GM12878 (cell line): ENCODE measurements around the gene SLC6A12. TPM values are rescaled to one million over a fixed set of nuclear protein-coding genes. Genes with fewer than 3 reads are reported as not detected.

Experiments used
- ATAC-seq: fragments of 200-7000 bp; cut with Tn5 transposase; 3 replicates; pipeline ENCODE4 v1.9.1; 2020; ENCODE audit warnings: mild to moderate bottlenecking, moderate library complexity
- BruUV-seq: library from RNA; stranded (reverse); fragments of 400-500 nt; replicated peaks from 2 replicates; lab custom pipeline; 2021; lab: Mats Ljungman, UMichigan
- CTCF ChIA-PET: fragments of 300-600 bp; sonication (Branson Sonifier 250); formaldehyde crosslinking; extraction: SDS; loops from one replicate; lab custom pipeline; 2021; ENCODE audit warnings: inconsistent platforms; lab: Yijun Ruan, JAX
- POLR2A ChIA-PET: fragments of 350-600 bp; formaldehyde crosslinking; extraction: SDS; loops from one replicate; lab custom pipeline; 2021; ENCODE audit warnings: inconsistent platforms; lab: Charles Lee
- RAD21 ChIA-PET: fragments of 300-600 bp; sonication (Branson Sonifier 250); formaldehyde crosslinking; loops from one replicate; lab custom pipeline; 2023; ENCODE audit warnings: antibody characterized with exemption; ENCODE audit not compliant: unreplicated experiment; lab: Charles Lee
- SMC1A ChIA-PET: fragments of 300-600 bp; sonication (Branson Sonifier 250); formaldehyde crosslinking; loops from one replicate; lab custom pipeline; 2023; ENCODE audit not compliant: unreplicated experiment, uncharacterized antibody; lab: Charles Lee
- DNase-seq: peaks from one replicate; pipeline ENCODE4 v3.0.0-alpha.2; 2011; ENCODE audit warnings: low read depth, low spot score
- FAIRE-seq: peaks from 3 replicates; lab custom pipeline; 2011; peaks lifted over from hg19 to GRCh38; lab: Jason Lieb, UNC
- H2AFZ ChIP-seq: 2 replicates; pipeline ENCODE4 v1.6.0; 2011; ENCODE audit warnings: low read depth, low read length, control low read depth; ENCODE audit not compliant: control insufficient read depth
- H3K27ac ChIP-seq: 2 replicates; pipeline ENCODE4 v1.5.1; 2011; ENCODE audit warnings: control low read depth; ENCODE audit not compliant: control insufficient read depth, insufficient read depth
- H3K27me3 ChIP-seq, 2 experiments: replicated peaks in 1 of 2; 2 replicates each; pipeline versions ENCODE4 v1.6.0 to v1.6.1; 2011; ENCODE audit warnings: low read length in 1 of 2; ENCODE audit not compliant: control insufficient read depth in 2 of 2, insufficient read depth in 2 of 2
- H3K36me3 ChIP-seq, 2 experiments: 2 replicates each; pipeline ENCODE4 v1.5.1; 2011; ENCODE audit warnings: low read length in 1 of 2; ENCODE audit not compliant: control insufficient read depth in 2 of 2, insufficient read depth in 2 of 2
- H3K4me1 ChIP-seq: 2 replicates; pipeline ENCODE4 v1.6.1; 2011; ENCODE audit warnings: mild to moderate bottlenecking, low read length, moderate library complexity, mixed read lengths; ENCODE audit not compliant: control insufficient read depth, insufficient read depth
- H3K4me2 ChIP-seq: 2 replicates; pipeline ENCODE4 v1.6.0; 2011; ENCODE audit warnings: control low read depth; ENCODE audit not compliant: control insufficient read depth, insufficient read depth
- H3K4me3 ChIP-seq: fragments of 200-600 bp; sonication (generic); 2 replicates; pipeline ENCODE4 v1.5.1; 2016
- H3K79me2 ChIP-seq: 2 replicates; pipeline ENCODE4 v1.6.0; 2011; ENCODE audit warnings: low read length; ENCODE audit not compliant: control insufficient read depth, insufficient read depth
- H3K9ac ChIP-seq: 2 replicates; pipeline ENCODE4 v1.8.0; 2011; ENCODE audit warnings: low read length, control low read depth, mixed read lengths; ENCODE audit not compliant: control insufficient read depth, insufficient read depth
- H3K9me3 ChIP-seq: replicated peaks from 3 replicates; pipeline ENCODE4 v1.5.1; 2011; ENCODE audit warnings: mild to moderate bottlenecking, low read length; ENCODE audit not compliant: control insufficient read depth, insufficient read depth
- H4K20me1 ChIP-seq: 2 replicates; pipeline ENCODE4 v1.6.0; 2011; ENCODE audit not compliant: control insufficient read depth, insufficient read depth
- BCL11A ChIP-seq: IDR thresholded peaks from 2 replicates; pipeline ENCODE4 v1.6.1; 2011; ENCODE audit warnings: low read depth, low read length
- BHLHE40 ChIP-seq, 2 experiments: fragments of 450-650 bp in 1 of 2; IDR thresholded peaks; 2 replicates each; pipeline ENCODE4 v1.6.1; 2011 to 2017; ENCODE audit warnings: low read depth in 2 of 2, borderline replicate concordance in 1 of 2, improper control_type of control experiment in 1 of 2, low read length in 1 of 2, mild to moderate bottlenecking in 1 of 2
- DPF2 ChIP-seq: fragments of 450-650 bp; IDR thresholded peaks from 2 replicates; pipeline ENCODE4 v1.6.1; 2017; ENCODE audit warnings: mild to moderate bottlenecking
- SP1 ChIP-seq: IDR thresholded peaks from one replicate; pipeline ENCODE4 v1.6.1; 2011; ENCODE audit warnings: low read depth, low read length
- YBX1 ChIP-seq: fragments of 450-650 bp; IDR thresholded peaks from 2 replicates; pipeline ENCODE4 v1.6.1; 2016; ENCODE audit warnings: antibody characterized with exemption
- ZBTB11 ChIP-seq: fragments of 450-650 bp; formaldehyde crosslinking; IDR thresholded peaks from 2 replicates; pipeline ENCODE4 v1.5.0; 2022; ENCODE audit warnings: mild to moderate bottlenecking, missing genetic modification characterization
- ZBTB4 ChIP-seq: fragments of 450-650 bp; formaldehyde crosslinking; IDR thresholded peaks from 2 replicates; pipeline ENCODE4 v1.4.0; 2022; ENCODE audit warnings: mild to moderate bottlenecking, moderate library complexity
- ZNF384 ChIP-seq: IDR thresholded peaks from 2 replicates; pipeline ENCODE4 v1.6.1; 2012; ENCODE audit warnings: low read depth, mild to moderate bottlenecking, low read length, improper control_type of control experiment, borderline replicate concordance
- WGBS: methylation state at CpG from one replicate; pipeline ENCODE4 v1.1.6; 2016; ENCODE audit warnings: low lambda C conversion rate; ENCODE audit not compliant: insufficient replicate concordance, insufficient coverage; ENCODE audit errors: missing lambda C conversion rate; 5-methylcytosine and 5-hydroxymethylcytosine counted together
- in situ Hi-C: fragments of 300-500 bp; cut with MboI; formaldehyde crosslinking; loops from 9 replicates; pipeline ENCODE4 v1.14.3; 2018; ENCODE audit warnings: mixed read lengths
- intact Hi-C: fragments of 100-400 bp; cut with micrococcal nuclease; formaldehyde crosslinking; loops from one replicate; pipeline ENCODE4 v1.14.2; 2022; ENCODE audit not compliant: unreplicated experiment
- polyA plus RNA-seq, 11 experiments: library from polyadenylated mRNA; depleted of rRNA in 4 of 11; unstranded in 6 of 11; stranded (reverse) in 5 of 11; fragments of >200 nt; fragmentation: Nextera tagmentation in 4 of 11; fragmentation: Illumina TruSeq in 1 of 11; extraction: Ambion mirVana in 4 of 11; extraction: Trizol in 1 of 11; gene quantifications; 1 replicate in 1 of 11; 2 replicates in 10 of 11; pipeline versions ENCODE4 v1.2.1 to v1.2.3, GENCODE V29; 2011 to 2016; ENCODE audit warnings: inconsistent platforms in 2 of 11, missing spikeins in 2 of 11, low read depth in 1 of 11
- total RNA-seq, 4 experiments: library from RNA; depleted of rRNA in 3 of 4; stranded (reverse); fragments of >200 nt in 3 of 4; fragmentation: Illumina TruSeq in 1 of 4; extraction: Trizol in 1 of 4; gene quantifications; 2 replicates each; pipeline versions ENCODE4 v1.2.1 to v1.2.3, GENCODE V29; 2013 to 2021

Gene SLC6A12
- total and polyA plus RNA-seq, 10 of the 15 experiments (the other 5 are each of a cell fraction or from before 2014, with no cell fraction given) = 0.06 to 0.11 (median 0.07) TPM; not detected in 7

GRCh38 chr12:193261-193660 lies 20.7 kb downstream of the SLC6A12 start:
- no peak for DNase-seq

GRCh38 chr12:191541-191940 lies 22.4 kb downstream of the SLC6A12 start:
- DNase-seq = no peak
- Histone ChIP-seq H3K9me3 (no peaks in the 10 kb centered on the region), H3K9ac (no peak overlapping the region), H3K4me1 (no peaks in the 10 kb centered on the region)
- TF ChIP-seq ZBTB4 (CRISPR knock-in tag) (no peak), SP1 (no peak), ZBTB11 (no peak)
- TF ChIP-seq, all 136 proteins: peak for 0
- H3K27me3 ChIP-seq = peaks cover 0 to 2% of the 10 kb centered on the region in 2 experiments; a peak in 2 of 4 replicates
- in situ Hi-C loops = no loop called here
- H3K4me3 ChIP-seq = no peak overlapping the region
- no peak overlapping the region for H3K4me2 ChIP-seq
- CTCF ChIA-PET = no interaction called here
- POLR2A ChIA-PET = no interaction called here
- H2AFZ ChIP-seq = no peak overlapping the region
- no peak for ATAC-seq
- SMC1A ChIA-PET = no interaction called here
- RAD21 ChIA-PET = no interaction called here
- 12% methylated on average over 3 of the region's 3 CpGs for WGBS
- H3K27ac ChIP-seq = no peak overlapping the region
- no peak for FAIRE-seq
- intact Hi-C loops = no loop called here
- H3K79me2 ChIP-seq = no peaks in the 10 kb centered on the region
- BruUV-seq = no TSS peak
- no peaks in the 10 kb centered on the region for H4K20me1 ChIP-seq
- no peaks in the 10 kb centered on the region for H3K36me3 ChIP-seq

More at GRCh38 chr12:193261-193660, 20.7 kb downstream of the SLC6A12 start:
- ChIA-PET RAD21 (no interaction called here), SMC1A (no interaction called here), CTCF (no interaction called here), POLR2A (no interaction called here)
- intact Hi-C loops (no loop called here), in situ Hi-C loops (no loop called here)
- WGBS = 25% methylated on average over 10 of the region's 10 CpGs
- FAIRE-seq (no peak), ATAC-seq (no peak)
- no peaks in the 10 kb centered on the region for H4K20me1 ChIP-seq
- H3K36me3 ChIP-seq = no peaks in the 10 kb centered on the region
- no peak overlapping the region for H3K27ac ChIP-seq
- H3K4me1 ChIP-seq = no peaks in the 10 kb centered on the region
- TF ChIP-seq BHLHE40 (IDR thresholded peaks at IDR 0.05; ENCODE audit: borderline replicate concordance in 1 of 2, low read depth in 2 of 2, low read length in 1 of 2) (0 out of 4 replicates have a peak, but pooled peaks of 1 of the 2 experiments have one; percentile 38), YBX1 (no peak), ZNF384 (no peak), BCL11A (no peak), DPF2 (no peak)
- no peak overlapping the region for H3K9ac ChIP-seq
- H3K4me3 ChIP-seq = no peak overlapping the region
- peaks cover 0 to 2% of the 10 kb centered on the region in 2 experiments; a peak in 2 of 4 replicates for H3K27me3 ChIP-seq
- no peak overlapping the region for H3K4me2 ChIP-seq
- no peaks in the 10 kb centered on the region for H3K79me2 ChIP-seq
- BruUV-seq = no TSS peak
- no peaks in the 10 kb centered on the region for H3K9me3 ChIP-seq
- H2AFZ ChIP-seq = no peak overlapping the region
